CD4-positive, alpha-beta memory T cell (primary cell): ENCODE measurements around the gene CLPTM1. TPM values are rescaled to one million over a fixed set of nuclear protein-coding genes. Genes with fewer than 3 reads are reported as not detected.

ENCODE experiments used
- CTCF ChIA-PET: fragments of 350-600 bp; sonication (Branson Sonifier 250); formaldehyde crosslinking; loops from one replicate; lab custom pipeline; 2021; ENCODE audit warnings: inconsistent platforms; ENCODE audit not compliant: partially characterized antibody; lab: Charles Lee
- POLR2A ChIA-PET: fragments of 350-600 bp; sonication (Branson Sonifier 250); formaldehyde crosslinking; loops from one replicate; lab custom pipeline; 2021; ENCODE audit not compliant: partially characterized antibody; lab: Charles Lee
- DNase-seq, 5 donors: peaks; one replicate each; pipeline versions ENCODE4 v3.0.0 to v3.0.0-alpha.2; 2020 to 2022; ENCODE audit warnings: mixed read lengths in 1 of 5
- H3K27ac ChIP-seq: one replicate; pipeline ENCODE4 v1.7.0; 2013; ENCODE audit warnings: low read depth, low read length
- H3K27me3 ChIP-seq: 2 replicates; pipeline ENCODE4 v1.7.0; 2013; ENCODE audit warnings: mild to moderate bottlenecking, low read length, moderate library complexity; ENCODE audit not compliant: insufficient read depth
- H3K36me3 ChIP-seq: 2 replicates; pipeline ENCODE4 v1.7.0; 2013; ENCODE audit warnings: mild to moderate bottlenecking, low read length, moderate library complexity; ENCODE audit not compliant: insufficient read depth
- H3K4me1 ChIP-seq: 2 replicates; pipeline ENCODE4 v1.7.0; 2013; ENCODE audit warnings: mild to moderate bottlenecking, low read length, moderate library complexity; ENCODE audit not compliant: insufficient read depth
- H3K4me3 ChIP-seq, 2 donors: one replicate each; pipeline ENCODE4 v1.7.0; 2013; ENCODE audit warnings: low read length in 2 of 2, mild to moderate bottlenecking in 1 of 2
- H3K9me3 ChIP-seq, 2 donors: one replicate each; pipeline ENCODE4 v1.7.0; 2013; ENCODE audit warnings: low read length in 2 of 2, control low read depth in 1 of 2; ENCODE audit not compliant: control insufficient read depth in 1 of 2
- H3K27ac Mint-ChIP-seq, 7 donors: one replicate each; pipeline ENCODE4 v1.8.0; 2020 to 2021; ENCODE audit warnings: mixed read lengths in 7 of 7, mild to moderate bottlenecking in 6 of 7, inconsistent platforms in 3 of 7, moderate library complexity in 3 of 7
- H3K27me3 Mint-ChIP-seq, 2 donors: one replicate each; pipeline ENCODE4 v1.8.0; 2020 to 2021; ENCODE audit warnings: mixed read lengths in 2 of 2
- H3K36me3 Mint-ChIP-seq, 2 donors: one replicate each; pipeline ENCODE4 v1.8.0; 2020 to 2021; ENCODE audit warnings: mixed read lengths in 2 of 2, inconsistent platforms in 1 of 2, mild to moderate bottlenecking in 1 of 2
- H3K4me1 Mint-ChIP-seq, 4 donors: one replicate each; pipeline ENCODE4 v1.8.0; 2020 to 2021; ENCODE audit warnings: mixed read lengths in 4 of 4, mild to moderate bottlenecking in 1 of 4
- H3K4me3 Mint-ChIP-seq, 8 donors: one replicate each; pipeline ENCODE4 v1.8.0; 2020 to 2021; ENCODE audit warnings: mixed read lengths in 8 of 8, mild to moderate bottlenecking in 7 of 8, moderate library complexity in 6 of 8, inconsistent platforms in 3 of 8
- H3K9me3 Mint-ChIP-seq, 8 donors: one replicate each; pipeline ENCODE4 v1.8.0; 2020 to 2021; ENCODE audit warnings: mixed read lengths in 8 of 8, mild to moderate bottlenecking in 5 of 8, inconsistent platforms in 3 of 8, moderate library complexity in 1 of 8
- intact Hi-C: fragments of 100-400 bp; cut with micrococcal nuclease; formaldehyde crosslinking; loops from one replicate; pipeline ENCODE4 v1.15.1; 2023
- polyA plus RNA-seq, 2 donors: library from polyadenylated mRNA; unstranded; fragments of 300-500 nt; fragmentation: Illumina TruSeq; gene quantifications; one replicate each; pipeline ENCODE4 v1.2.3, GENCODE V29; 2021
- total RNA-seq, 2 experiments: library from RNA; stranded (reverse); gene quantifications; one replicate each; pipeline ENCODE4 v1.2.3, GENCODE V29; 2021

The CLPTM1 gene
- total and polyA plus RNA-seq, 4 experiments from 2014 or later = 16.6 to 86.4 (median 56.3) TPM

- Mint-ChIP-seq H3K36me3 (peaks cover 8 to 22% of the 10 kb centered on the region in 2 donors), H3K4me3 (peak overlapping the region; percentile 92 to 99 (median 96)), H3K4me1 (peaks cover 36 to 63% (median 50%) of the 10 kb centered on the region in 4 donors), H3K27me3 (no peaks in the 10 kb centered on the region), H3K9me3 (peaks cover 0 to 6% (median 0%) of the 10 kb centered on the region in 8 donors), H3K27ac (peak overlapping the region; percentile 87 to 99 (median 96))
- Histone ChIP-seq H3K36me3 (no peaks in the 10 kb centered on the region), H3K27ac (peak overlapping the region; percentile 91), H3K9me3 (no peaks in the 10 kb centered on the region), H3K27me3 (no peaks in the 10 kb centered on the region), H3K4me3 (peak overlapping the region; percentile 82 to 96), H3K4me1 (peaks cover 43% of the 10 kb centered on the region)
- POLR2A ChIA-PET = interaction anchor here (0.7 to 3.9 kb wide), 9 partner anchors 11 to 513 kb away, joined by 3 to 22 read pairs (median 12); partner anchors contain the start of genes BLOC1S3, CLASRP, RELB and TOMM40
- CTCF ChIA-PET = no interaction called here
- DNase-seq = no peak
- intact Hi-C loops = loop anchor here (1.0 to 10.0 kb wide), 7 partner anchors 40 to 261 kb away; partner anchors contain the start of genes BLOC1S3, CEACAM16, GEMIN7 and TRAPPC6A
These were observed 592 bp downstream of the CLPTM1 start for GRCh38 chr19:44955505-44956439.

- Mint-ChIP-seq H3K27ac (peak overlapping the region in 2 of 7 donors; percentile 94 to 96), H3K4me3 (peak overlapping the region in 6 of 8 donors; percentile 12 to 98 (median 94)), H3K9me3 (peaks cover 0 to 6% (median 0%) of the 10 kb centered on the region in 8 donors), H3K4me1 (peaks cover 39 to 71% (median 49%) of the 10 kb centered on the region in 4 donors), H3K27me3 (no peaks in the 10 kb centered on the region), H3K36me3 (peaks cover 20 to 35% of the 10 kb centered on the region in 2 donors)
- Histone ChIP-seq H3K36me3 (peaks cover 12% of the 10 kb centered on the region), H3K9me3 (no peaks in the 10 kb centered on the region), H3K27ac (no peak overlapping the region), H3K4me1 (peaks cover 43% of the 10 kb centered on the region), H3K27me3 (no peaks in the 10 kb centered on the region), H3K4me3 (no peak overlapping the region)
- POLR2A ChIA-PET = interaction anchor here (0.7 to 3.9 kb wide), 2 partner anchors 44 to 145 kb away, joined by 4 to 22 read pairs; partner anchors contain the start of gene RELB
- CTCF ChIA-PET = interaction anchor here (1.1 kb wide), 1 partner anchor 21 kb away, joined by 3 read pairs; no protein-coding TSS in a partner anchor
- no peak for DNase-seq
- intact Hi-C loops = loop anchor here (10.0 kb wide), 2 partner anchors 117 to 263 kb away; partner anchors contain the start of genes CEACAM16, GEMIN7 and ZNF296
These were observed 2.3 kb downstream of the CLPTM1 start for GRCh38 chr19:44957526-44957925.

GRCh38 chr19:44958090-44958489 is 2.9 kb downstream of the CLPTM1 start:
- intact Hi-C loops = loop anchor here (10.0 kb wide), 2 partner anchors 117 to 263 kb away; partner anchors contain the start of genes CEACAM16, GEMIN7 and ZNF296
- Histone ChIP-seq H3K4me1 (peaks cover 43% of the 10 kb centered on the region), H3K27me3 (no peaks in the 10 kb centered on the region), H3K36me3 (peaks cover 13% of the 10 kb centered on the region), H3K4me3 (no peak overlapping the region), H3K9me3 (no peaks in the 10 kb centered on the region), H3K27ac (no peak overlapping the region)
- Mint-ChIP-seq H3K36me3 (peaks cover 20 to 37% of the 10 kb centered on the region in 2 donors), H3K27me3 (no peaks in the 10 kb centered on the region), H3K4me3 (peak overlapping the region in 2 of 8 donors; percentile 6 to 8), H3K4me1 (peaks cover 39 to 71% (median 49%) of the 10 kb centered on the region in 4 donors), H3K27ac (peak overlapping the region in 4 of 7 donors; percentile 11 to 73 (median 32)), H3K9me3 (peaks cover 0 to 6% (median 0%) of the 10 kb centered on the region in 8 donors)
- ChIA-PET CTCF (interaction anchor here (1.1 kb wide), 1 partner anchor 22 kb away, joined by 3 read pairs; no protein-coding TSS in a partner anchor), POLR2A (interaction anchor here (0.7 to 3.9 kb wide), 2 partner anchors 44 to 145 kb away, joined by 4 to 22 read pairs; partner anchors contain the start of gene RELB)
- no peak for DNase-seq

GRCh38 chr19:44959691-44960090 is 4.5 kb downstream of the CLPTM1 start:
- Histone ChIP-seq H3K27me3 (no peaks in the 10 kb centered on the region), H3K4me3 (no peak overlapping the region), H3K27ac (no peak overlapping the region), H3K9me3 (no peaks in the 10 kb centered on the region), H3K4me1 (peaks cover 32% of the 10 kb centered on the region), H3K36me3 (peaks cover 17% of the 10 kb centered on the region)
- Mint-ChIP-seq H3K27ac (peak overlapping the region in 5 of 7 donors; percentile 24 to 75 (median 60)), H3K27me3 (no peaks in the 10 kb centered on the region), H3K9me3 (peaks cover 0 to 4% (median 0%) of the 10 kb centered on the region in 8 donors), H3K36me3 (peaks cover 23 to 41% of the 10 kb centered on the region in 2 donors), H3K4me3 (peak overlapping the region in 1 of 8 donors; percentile 35), H3K4me1 (peaks cover 33 to 64% (median 43%) of the 10 kb centered on the region in 4 donors)
- no peak for DNase-seq
- intact Hi-C loops = loop anchor here (10.0 kb wide), 2 partner anchors 115 to 265 kb away; partner anchors contain the start of genes CEACAM16, GEMIN7 and ZNF296
- CTCF ChIA-PET = no interaction called here
- POLR2A ChIA-PET = no interaction called here

GRCh38 chr19:44960906-44961728 is 5.9 kb downstream of the CLPTM1 start:
- Histone ChIP-seq H3K36me3 (peaks cover 21% of the 10 kb centered on the region), H3K4me1 (peaks cover 27% of the 10 kb centered on the region), H3K4me3 (no peak overlapping the region), H3K9me3 (no peaks in the 10 kb centered on the region), H3K27me3 (no peaks in the 10 kb centered on the region), H3K27ac (no peak overlapping the region)
- Mint-ChIP-seq H3K4me3 (no peak overlapping the region), H3K27me3 (no peaks in the 10 kb centered on the region), H3K36me3 (peaks cover 28 to 40% of the 10 kb centered on the region in 2 donors), H3K9me3 (no peaks in the 10 kb centered on the region), H3K27ac (peak overlapping the region in 1 of 7 donors; percentile 51), H3K4me1 (peaks cover 23 to 54% (median 33%) of the 10 kb centered on the region in 4 donors)
- no peak for DNase-seq
- POLR2A ChIA-PET = interaction anchor here (1.5 kb wide), 1 partner anchor 70 kb away, joined by 3 read pairs; the partner anchor contains the start of gene TOMM40
- CTCF ChIA-PET = no interaction called here
- intact Hi-C loops = no loop called here

- H3K4me1 Mint-ChIP-seq = peaks cover 16 to 47% (median 26%) of the 10 kb centered on the region in 4 donors
- peaks cover 28 to 42% of the 10 kb centered on the region in 2 donors for H3K36me3 Mint-ChIP-seq
- no peak overlapping the region for H3K4me3 Mint-ChIP-seq
- Histone ChIP-seq H3K4me3 (no peak overlapping the region), H3K36me3 (peaks cover 21% of the 10 kb centered on the region), H3K4me1 (peaks cover 20% of the 10 kb centered on the region), H3K27ac (no peak overlapping the region), H3K9me3 (no peaks in the 10 kb centered on the region), H3K27me3 (no peaks in the 10 kb centered on the region)
- no peak overlapping the region for H3K27ac Mint-ChIP-seq
- intact Hi-C loops = no loop called here
- no peaks in the 10 kb centered on the region for H3K9me3 Mint-ChIP-seq
- CTCF ChIA-PET = no interaction called here
- POLR2A ChIA-PET = interaction anchor here (1.5 kb wide), 1 partner anchor 71 kb away, joined by 3 read pairs; the partner anchor contains the start of gene TOMM40
- DNase-seq = no peak
- no peaks in the 10 kb centered on the region for H3K27me3 Mint-ChIP-seq
These were observed 6.6 kb downstream of the CLPTM1 start for GRCh38 chr19:44961821-44962220.
